GM23338 (cell line): ENCODE results near the gene KRTCAP2.

ENCODE experiments used
- CREB1 ChIP-seq: fragments of 250-450 bp; sonication (Bioruptor Pico); IDR thresholded peaks from 2 replicates; pipeline ENCODE4 v1.5.0; 2020; ENCODE audit warnings: low read depth, mild to moderate bottlenecking, moderate library complexity
- CTCF ChIP-seq, 2 experiments: fragments of 200-600 bp in 1 of 2; sonication (generic) in 1 of 2; conservative IDR thresholded peaks; 2 replicates each; pipeline versions ENCODE4 v1.5.1 to v1.6.1; 2016 to 2017; ENCODE audit warnings: antibody characterized with exemption in 2 of 2, low read depth in 2 of 2, mild to moderate bottlenecking in 2 of 2, moderate library complexity in 1 of 2
- ETS1 ChIP-seq: IDR thresholded peaks from 2 replicates; pipeline ENCODE4 v1.6.1; 2016; ENCODE audit warnings: antibody characterized with exemption
- EZH2 ChIP-seq: fragments of 200-600 bp; sonication (generic); IDR thresholded peaks from one replicate; pipeline ENCODE4 v1.8.0; 2017; ENCODE audit warnings: antibody characterized with exemption, mild to moderate bottlenecking, low read depth; ENCODE audit not compliant: unreplicated experiment
- EZH2phosphoT487 ChIP-seq: fragments of 200-600 bp; sonication (generic); IDR thresholded peaks from one replicate; pipeline ENCODE4 v1.8.1; 2018; ENCODE audit warnings: antibody characterized with exemption; ENCODE audit not compliant: unreplicated experiment
- JUNB ChIP-seq: IDR thresholded peaks from one replicate; pipeline ENCODE4 v1.6.1; 2016; ENCODE audit warnings: antibody characterized with exemption; ENCODE audit not compliant: unreplicated experiment
- POLR2AphosphoS5 ChIP-seq: IDR thresholded peaks from 2 replicates; pipeline ENCODE4 v1.6.1; 2016; ENCODE audit warnings: antibody characterized with exemption, low read depth
- REST ChIP-seq: IDR thresholded peaks from one replicate; pipeline ENCODE4 v1.6.1; 2018; ENCODE audit warnings: antibody characterized with exemption; ENCODE audit not compliant: unreplicated experiment
- ZNF114 ChIP-seq: fragments of 250-450 bp; sonication (Bioruptor Pico); IDR thresholded peaks from 2 replicates; pipeline ENCODE4 v1.5.0; 2020; ENCODE audit warnings: mild to moderate bottlenecking, moderate library complexity
- ZNF331 ChIP-seq: fragments of 250-450 bp; sonication (Bioruptor Pico); IDR thresholded peaks from 2 replicates; pipeline ENCODE4 v1.5.0; 2020; ENCODE audit warnings: low read depth, mild to moderate bottlenecking, moderate library complexity

- TF ChIP-seq CTCF (conservative IDR thresholded peaks at IDR 0.05; ENCODE audit: low read depth in 2 of 2) (no peak), EZH2phosphoT487 (no peak), EZH2 (peak; percentile 56), POLR2AphosphoS5 (no peak), ZNF114 (CRISPR knock-in tag) (no peak), CREB1 (CRISPR knock-in tag) (no peak), REST (no peak), ETS1 (no peak), JUNB (no peak), ZNF331 (CRISPR knock-in tag) (no peak)
Measured at GRCh38 chr1:155127967-155128754, 44.9 kb downstream of the KRTCAP2 start.
